IMR-90 (cell line): ENCODE results near the gene PDE4C. TPM values are rescaled to one million over a fixed set of nuclear protein-coding genes. Genes with fewer than 3 reads are reported as not detected.

Experiments
- ATAC-seq: fragments of 200-7000 bp; cut with Tn5 transposase; 2 replicates; pipeline ENCODE4 v1.9.1; 2020; ENCODE audit warnings: low read depth, mild to moderate bottlenecking, moderate library complexity
- BruUV-seq: library from RNA; stranded (reverse); fragments of 400-500 nt; replicated peaks from 2 replicates; lab custom pipeline; 2021; lab: Mats Ljungman, UMichigan
- CTCF ChIA-PET: fragments of 300-600 bp; formaldehyde crosslinking; extraction: SDS; loops from one replicate; lab custom pipeline; 2021; ENCODE audit warnings: antibody characterized with exemption; lab: Yijun Ruan, JAX
- POLR2A ChIA-PET: fragments of 300-600 bp; sonication (Branson Sonifier 250); formaldehyde crosslinking; loops from one replicate; lab custom pipeline; 2022; ENCODE audit warnings: antibody characterized with exemption; ENCODE audit not compliant: unreplicated experiment; lab: Charles Lee
- DNase-seq: peaks from one replicate; pipeline ENCODE4 v3.0.0; 2013
- H2AFZ ChIP-seq: replicated peaks from 2 replicates; pipeline ENCODE3; 2013; ENCODE audit warnings: low read length, mild to moderate bottlenecking; ENCODE audit not compliant: poor library complexity
- H2AK5ac ChIP-seq: 2 replicates; pipeline ENCODE4 v1.6.1; 2013; ENCODE audit warnings: low read depth, low read length, inconsistent platforms
- H2AK9ac ChIP-seq: replicated peaks from 2 replicates; pipeline ENCODE3; 2013; ENCODE audit warnings: mild to moderate bottlenecking, low read depth, low read length, moderate library complexity; ENCODE audit not compliant: poor library complexity
- H2BK120ac ChIP-seq: 2 replicates; pipeline ENCODE4 v1.6.1; 2013; ENCODE audit warnings: low read depth, low read length, inconsistent platforms
- H2BK15ac ChIP-seq: 3 replicates; pipeline ENCODE4 v1.6.1; 2013; ENCODE audit warnings: low read depth, low read length, inconsistent platforms
- H2BK20ac ChIP-seq: 2 replicates; pipeline ENCODE4 v1.6.1; 2013; ENCODE audit warnings: low read depth, mild to moderate bottlenecking, inconsistent platforms, low read length, moderate library complexity
- H2BK5ac ChIP-seq: 2 replicates; pipeline ENCODE4 v1.6.1; 2013; ENCODE audit warnings: mild to moderate bottlenecking, low read depth, low read length, inconsistent platforms; ENCODE audit not compliant: poor library complexity, severe bottlenecking
- H3K14ac ChIP-seq: replicated peaks from 2 replicates; pipeline ENCODE4 v1.6.1; 2013; ENCODE audit warnings: low read depth, low read length, inconsistent platforms
- H3K18ac ChIP-seq: 2 replicates; pipeline ENCODE4 v1.6.1; 2013; ENCODE audit warnings: low read depth, low read length, control low read depth
- H3K23ac ChIP-seq: 2 replicates; pipeline ENCODE4 v1.6.1; 2013; ENCODE audit warnings: low read depth, low read length, inconsistent platforms
- H3K27ac ChIP-seq: 2 replicates; pipeline ENCODE4 v1.5.1; 2013; ENCODE audit warnings: mild to moderate bottlenecking, control low read depth, low read length; ENCODE audit not compliant: insufficient read depth
- H3K27me3 ChIP-seq: 2 replicates; pipeline ENCODE4 v1.6.1; 2013; ENCODE audit warnings: low read length; ENCODE audit not compliant: control insufficient read depth, insufficient read depth
- H3K36me3 ChIP-seq: 2 replicates; pipeline ENCODE4 v1.6.1; 2013; ENCODE audit warnings: low read length, mixed read lengths; ENCODE audit not compliant: control insufficient read depth, insufficient read depth
- H3K4ac ChIP-seq: 2 replicates; pipeline ENCODE4 v1.6.1; 2013; ENCODE audit warnings: low read depth, low read length, inconsistent platforms
- H3K4me1 ChIP-seq: 2 replicates; pipeline ENCODE4 v1.6.1; 2013; ENCODE audit warnings: low read length, mixed read lengths; ENCODE audit not compliant: control insufficient read depth, insufficient read depth
- H3K4me2 ChIP-seq: 2 replicates; pipeline ENCODE4 v1.6.1; 2013; ENCODE audit warnings: low read depth, mild to moderate bottlenecking, control low read depth, low read length, moderate library complexity
- H3K4me3 ChIP-seq: 2 replicates; pipeline ENCODE4 v1.5.1; 2013; ENCODE audit warnings: low read depth, mild to moderate bottlenecking, control low read depth, low read length, moderate library complexity; ENCODE audit not compliant: insufficient read depth
- H3K56ac ChIP-seq: 2 replicates; pipeline ENCODE4 v1.6.1; 2013; ENCODE audit warnings: low read length, inconsistent platforms; ENCODE audit not compliant: insufficient read depth; ENCODE audit errors: extremely low read depth
- H3K79me1 ChIP-seq, 2 experiments: 2 replicates each; pipeline ENCODE4 v1.6.1; 2013; ENCODE audit warnings: low read length in 2 of 2, inconsistent platforms in 1 of 2, low read depth in 1 of 2
- H3K9ac ChIP-seq: 2 replicates; pipeline ENCODE4 v1.6.1; 2013; ENCODE audit warnings: low read depth, low read length, control low read depth
- H3K9me1 ChIP-seq: 2 replicates; pipeline ENCODE4 v1.6.1; 2013; ENCODE audit warnings: low read length, inconsistent platforms; ENCODE audit not compliant: insufficient read depth
- H3K9me3 ChIP-seq: 2 replicates; pipeline ENCODE4 v1.6.1; 2013; ENCODE audit warnings: low read length; ENCODE audit not compliant: control insufficient read depth, insufficient read depth
- H4K20me1 ChIP-seq: 2 replicates; pipeline ENCODE4 v1.6.1; 2013; ENCODE audit warnings: low read length, inconsistent platforms; ENCODE audit not compliant: insufficient read depth
- H4K5ac ChIP-seq: 2 replicates; pipeline ENCODE4 v1.6.1; 2013; ENCODE audit warnings: mild to moderate bottlenecking, low read depth, low read length, control low read depth
- H4K8ac ChIP-seq, 2 experiments: 2 replicates each; pipeline ENCODE4 v1.6.1; 2013; ENCODE audit warnings: low read depth in 2 of 2, low read length in 2 of 2, control low read depth in 1 of 2, inconsistent platforms in 1 of 2
- H4K91ac ChIP-seq: 2 replicates; pipeline ENCODE4 v1.6.1; 2013; ENCODE audit warnings: low read depth, low read length, inconsistent platforms; ENCODE audit not compliant: insufficient read depth
- BHLHE40 ChIP-seq: fragments of 150-350 bp; IDR thresholded peaks from 2 replicates; pipeline ENCODE4 v1.6.1; 2016; ENCODE audit warnings: mild to moderate bottlenecking, low read depth, low read length
- CEBPB ChIP-seq: IDR thresholded peaks from 2 replicates; pipeline ENCODE4 v1.6.1; 2012; ENCODE audit warnings: low read depth, low read length, improper control_type of control experiment
- FOS ChIP-seq: fragments of 150-350 bp; IDR thresholded peaks from 2 replicates; pipeline ENCODE4 v1.6.1; 2016; ENCODE audit warnings: low read depth, low read length
- MAFK ChIP-seq: IDR thresholded peaks from 2 replicates; pipeline ENCODE4 v1.6.1; 2012; ENCODE audit warnings: low read depth, low read length, improper control_type of control experiment
- MAZ ChIP-seq: IDR thresholded peaks from 2 replicates; pipeline ENCODE4 v1.6.1; 2012; ENCODE audit warnings: low read depth, mild to moderate bottlenecking, low read length, improper control_type of control experiment, moderate library complexity, borderline replicate concordance
- RAD21 ChIP-seq: IDR thresholded peaks from 2 replicates; pipeline ENCODE4 v1.6.1; 2012; ENCODE audit warnings: low read length, improper control_type of control experiment
- RCOR1 ChIP-seq: IDR thresholded peaks from 2 replicates; pipeline ENCODE4 v1.6.1; 2012; ENCODE audit warnings: mild to moderate bottlenecking, low read length, improper control_type of control experiment; ENCODE audit not compliant: insufficient replicate concordance
- RFX5 ChIP-seq: IDR thresholded peaks from 2 replicates; pipeline ENCODE4 v1.8.0; 2012; ENCODE audit warnings: low read depth, mild to moderate bottlenecking, low read length, moderate library complexity
- dilution Hi-C: fragments of 300-500 bp; cut with HindIII; formaldehyde crosslinking; loops from one replicate; pipeline ENCODE4 v1.14.3; 2018; ENCODE audit warnings: low sequenced_read_pairs; ENCODE audit not compliant: unreplicated experiment
- in situ Hi-C: fragments of 300-500 bp; cut with MboI; formaldehyde crosslinking; loops from 3 replicates; pipeline ENCODE4 v1.14.3; 2019; ENCODE audit warnings: low sequenced_read_pairs, inconsistent platforms, mixed read lengths
- intact Hi-C: fragments of 100-400 bp; cut with micrococcal nuclease; formaldehyde crosslinking; loops from 2 replicates; pipeline ENCODE4 v1.10.0; 2022
- polyA plus RNA-seq, 3 experiments: library from polyadenylated mRNA; depleted of rRNA; stranded (reverse); fragments of >200 nt; gene quantifications; 2 replicates each; pipeline ENCODE4 v1.2.3, GENCODE V29; 2012; ENCODE audit warnings: low replicate concordance in 1 of 3
- total RNA-seq: library from RNA; depleted of rRNA; stranded (reverse); fragments of >200 nt; gene quantifications from 2 replicates; pipeline ENCODE4 v1.2.3, GENCODE V29; 2012
- TF ChIP-seq, protein P1 (sequence below): conservative IDR thresholded peaks from 2 replicates; pipeline ENCODE4 v1.5.1; 2012; ENCODE audit warnings: mild to moderate bottlenecking, low read depth, low read length, improper control_type of control experiment
- TF ChIP-seq, protein P2 (sequence below): fragments of 150-350 bp; IDR thresholded peaks from 2 replicates; pipeline ENCODE4 v1.6.1; 2017; ENCODE audit warnings: mild to moderate bottlenecking, antibody characterized with exemption, low read length, low read depth

The PDE4C gene
- total and polyA plus RNA-seq, 2 of the 4 experiments (the other 2 are of a cell fraction) = 0.18 to 0.24 TPM

DNA sequence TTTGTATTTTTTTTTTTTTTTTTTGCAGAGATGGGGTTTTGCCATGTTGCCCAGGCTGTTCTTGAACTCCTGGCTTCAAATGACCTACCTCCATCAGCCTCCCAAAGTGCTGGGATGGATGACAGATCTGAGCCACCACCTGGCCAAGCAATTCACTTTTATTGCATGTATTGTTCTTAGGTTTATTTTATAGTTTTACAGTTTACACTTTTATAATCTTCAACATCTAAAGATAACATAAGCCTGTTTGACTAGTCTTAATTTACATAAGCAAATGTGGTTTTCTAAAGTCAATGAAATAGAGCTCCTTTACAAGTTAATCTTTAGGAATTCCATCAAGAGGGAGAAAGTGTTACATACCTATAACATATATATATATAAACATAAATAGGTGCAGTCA is 42.7 kb downstream of the PDE4C start:
- H2BK15ac ChIP-seq = no peak overlapping the region
- H3K4ac ChIP-seq = no peak overlapping the region
- no peak overlapping the region for H3K4me3 ChIP-seq
- no peak for TF ChIP-seq MAZ
- no peak for TF ChIP-seq RAD21
- TF ChIP-seq RFX5 = no peak
- TF ChIP-seq, protein P1, sequence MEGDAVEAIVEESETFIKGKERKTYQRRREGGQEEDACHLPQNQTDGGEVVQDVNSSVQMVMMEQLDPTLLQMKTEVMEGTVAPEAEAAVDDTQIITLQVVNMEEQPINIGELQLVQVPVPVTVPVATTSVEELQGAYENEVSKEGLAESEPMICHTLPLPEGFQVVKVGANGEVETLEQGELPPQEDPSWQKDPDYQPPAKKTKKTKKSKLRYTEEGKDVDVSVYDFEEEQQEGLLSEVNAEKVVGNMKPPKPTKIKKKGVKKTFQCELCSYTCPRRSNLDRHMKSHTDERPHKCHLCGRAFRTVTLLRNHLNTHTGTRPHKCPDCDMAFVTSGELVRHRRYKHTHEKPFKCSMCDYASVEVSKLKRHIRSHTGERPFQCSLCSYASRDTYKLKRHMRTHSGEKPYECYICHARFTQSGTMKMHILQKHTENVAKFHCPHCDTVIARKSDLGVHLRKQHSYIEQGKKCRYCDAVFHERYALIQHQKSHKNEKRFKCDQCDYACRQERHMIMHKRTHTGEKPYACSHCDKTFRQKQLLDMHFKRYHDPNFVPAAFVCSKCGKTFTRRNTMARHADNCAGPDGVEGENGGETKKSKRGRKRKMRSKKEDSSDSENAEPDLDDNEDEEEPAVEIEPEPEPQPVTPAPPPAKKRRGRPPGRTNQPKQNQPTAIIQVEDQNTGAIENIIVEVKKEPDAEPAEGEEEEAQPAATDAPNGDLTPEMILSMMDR = no peak
- TF ChIP-seq BHLHE40 = no peak
- TF ChIP-seq, protein P2, sequence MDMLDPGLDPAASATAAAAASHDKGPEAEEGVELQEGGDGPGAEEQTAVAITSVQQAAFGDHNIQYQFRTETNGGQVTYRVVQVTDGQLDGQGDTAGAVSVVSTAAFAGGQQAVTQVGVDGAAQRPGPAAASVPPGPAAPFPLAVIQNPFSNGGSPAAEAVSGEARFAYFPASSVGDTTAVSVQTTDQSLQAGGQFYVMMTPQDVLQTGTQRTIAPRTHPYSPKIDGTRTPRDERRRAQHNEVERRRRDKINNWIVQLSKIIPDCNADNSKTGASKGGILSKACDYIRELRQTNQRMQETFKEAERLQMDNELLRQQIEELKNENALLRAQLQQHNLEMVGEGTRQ = no peak
- no peak for TF ChIP-seq MAFK
- no peak for TF ChIP-seq CEBPB
- no peak for TF ChIP-seq RCOR1
- TF ChIP-seq FOS = no peak
- H3K23ac ChIP-seq = no peak overlapping the region
- dilution Hi-C loops (no loop called here), in situ Hi-C loops (no loop called here), intact Hi-C loops (no loop called here)
- no peaks in the 10 kb centered on the region for H4K20me1 ChIP-seq
- no peak overlapping the region for H2BK5ac ChIP-seq
- no TSS peak for BruUV-seq
- H3K9me1 ChIP-seq = no peaks in the 10 kb centered on the region
- no peak overlapping the region for H3K9ac ChIP-seq
- no peak overlapping the region for H2BK120ac ChIP-seq
- H3K36me3 ChIP-seq = no peaks in the 10 kb centered on the region
- H4K91ac ChIP-seq = no peak overlapping the region
- no peak overlapping the region for H2AK5ac ChIP-seq
- H4K5ac ChIP-seq = no peak overlapping the region
- no peak overlapping the region for H3K14ac ChIP-seq
- H2AFZ ChIP-seq = no peak overlapping the region
- H3K79me1 ChIP-seq = no peaks in the 10 kb centered on the region
- no peak overlapping the region for H3K27ac ChIP-seq
- no peak overlapping the region for H3K4me2 ChIP-seq
- ATAC-seq (no peak), DNase-seq (no peak)
- H4K8ac ChIP-seq = no peak overlapping the region
- no peak overlapping the region for H3K18ac ChIP-seq
- no peaks in the 10 kb centered on the region for H3K4me1 ChIP-seq
- ChIA-PET POLR2A (no interaction called here), CTCF (no interaction called here)
- H3K56ac ChIP-seq = no peak overlapping the region
- no peak overlapping the region for H2AK9ac ChIP-seq
- peaks cover 9% of the 10 kb centered on the region for H3K27me3 ChIP-seq
- H3K9me3 ChIP-seq = no peaks in the 10 kb centered on the region
- no peak overlapping the region for H2BK20ac ChIP-seq
